DOHH2 (cell line): ENCODE results near the gene SRD5A1.

Experiments used
- H3F3A ChIP-seq: fragments of 200-600 bp; sonication (generic), shearing (Covaris generic); 2 replicates; pipeline ENCODE4 v1.6.0; 2016; ENCODE audit warnings: antibody characterized with exemption, mild to moderate bottlenecking; ENCODE audit not compliant: control insufficient read depth, insufficient read depth
- H3K27ac ChIP-seq: fragments of 200-600 bp; sonication (generic); 2 replicates; pipeline ENCODE4 v1.5.1; 2014; ENCODE audit warnings: low read depth, mild to moderate bottlenecking, low read length, moderate library complexity
- H3K27me3 ChIP-seq: fragments of 200-600 bp; sonication (generic); 2 replicates; pipeline ENCODE4 v1.6.1; 2014; ENCODE audit warnings: mild to moderate bottlenecking, low read length, mixed read lengths; ENCODE audit not compliant: control insufficient read depth
- H3K36me3 ChIP-seq: fragments of 200-600 bp; sonication (generic); 2 replicates; pipeline ENCODE4 v1.6.1; 2014; ENCODE audit warnings: mild to moderate bottlenecking, low read length, moderate library complexity, mixed read lengths; ENCODE audit not compliant: control insufficient read depth
- H3K4me1 ChIP-seq: fragments of 200-600 bp; sonication (generic); 2 replicates; pipeline ENCODE4 v1.6.1; 2014; ENCODE audit warnings: mild to moderate bottlenecking, low read length, mixed read lengths; ENCODE audit not compliant: control insufficient read depth
- H3K4me2 ChIP-seq: fragments of 200-600 bp; sonication (generic); 2 replicates; pipeline ENCODE4 v1.6.0; 2014; ENCODE audit warnings: mild to moderate bottlenecking, low read length, moderate library complexity
- H3K4me3 ChIP-seq: fragments of 200-600 bp; sonication (generic); 2 replicates; pipeline ENCODE4 v1.5.1; 2014; ENCODE audit warnings: mild to moderate bottlenecking, low read length, mixed read lengths
- H3K79me2 ChIP-seq: fragments of 200-600 bp; sonication (generic); 2 replicates; pipeline ENCODE4 v1.6.1; 2014; ENCODE audit warnings: mild to moderate bottlenecking, low read length, mixed read lengths; ENCODE audit not compliant: control insufficient read depth
- H3K9me2 ChIP-seq: fragments of 200-600 bp; sonication (generic); replicated peaks from 2 replicates; pipeline ENCODE4 v1.6.1; 2014; ENCODE audit warnings: mild to moderate bottlenecking, low read length, mixed read lengths; ENCODE audit not compliant: control insufficient read depth
- H3K9me3 ChIP-seq: fragments of 200-600 bp; sonication (generic); 2 replicates; pipeline ENCODE4 v1.6.1; 2014; ENCODE audit warnings: antibody characterized with exemption, low read length, mixed read lengths; ENCODE audit not compliant: control insufficient read depth, insufficient read depth
- H4K20me1 ChIP-seq: fragments of 200-600 bp; sonication (generic); 2 replicates; pipeline ENCODE4 v1.6.0; 2014; ENCODE audit warnings: low read depth, mild to moderate bottlenecking, antibody characterized with exemption, low read length, moderate library complexity; ENCODE audit not compliant: control insufficient read depth, insufficient read depth
- EZH2phosphoT487 ChIP-seq: fragments of 200-600 bp; sonication (generic); IDR thresholded peaks from 2 replicates; pipeline ENCODE4 v1.6.1; 2017; ENCODE audit warnings: borderline replicate concordance, mild to moderate bottlenecking, antibody characterized with exemption, low read length, moderate library complexity, mixed read lengths
- TF ChIP-seq, protein P1 (sequence below): fragments of 200-600 bp; sonication (generic); IDR thresholded peaks from one replicate; pipeline ENCODE4 v1.5.1; 2014; ENCODE audit warnings: antibody characterized with exemption, mild to moderate bottlenecking, low read depth, low read length; ENCODE audit not compliant: poor library complexity, severe bottlenecking

SRD5A1 gene

DNA sequence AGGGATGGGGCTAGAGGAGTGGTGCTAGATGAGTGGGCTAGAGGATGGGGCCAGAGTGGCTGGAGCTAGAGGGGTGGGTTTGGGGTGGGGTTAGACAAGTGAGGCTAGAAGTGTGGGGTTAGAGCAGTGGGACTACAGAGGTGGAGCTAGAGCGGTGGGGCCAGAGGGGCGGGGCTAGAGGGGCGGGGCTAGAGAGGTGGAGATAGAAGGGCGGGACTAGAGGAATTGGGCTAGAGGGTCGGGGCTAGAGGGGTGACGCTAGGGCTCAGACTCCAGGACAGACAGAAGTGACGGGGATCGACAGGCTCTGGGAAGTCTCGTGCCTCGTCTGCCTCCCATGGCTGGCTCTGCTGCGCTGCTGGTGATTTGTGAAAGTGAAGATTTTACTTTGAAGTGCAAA is 49.0 kb downstream of the SRD5A1 start:
- H3K36me3 ChIP-seq = no peaks in the 10 kb centered on the region
- H3K27me3 ChIP-seq = peaks cover 34% of the 10 kb centered on the region
- H3K9me2 ChIP-seq = no peaks in the 10 kb centered on the region
- no peaks in the 10 kb centered on the region for H3F3A ChIP-seq
- no peaks in the 10 kb centered on the region for H3K9me3 ChIP-seq
- no peak overlapping the region for H3K27ac ChIP-seq
- H4K20me1 ChIP-seq = no peaks in the 10 kb centered on the region
- no peak overlapping the region for H3K4me3 ChIP-seq
- no peak overlapping the region for H3K4me2 ChIP-seq
- no peaks in the 10 kb centered on the region for H3K79me2 ChIP-seq
- no peak for TF ChIP-seq EZH2phosphoT487
- TF ChIP-seq, protein P1, sequence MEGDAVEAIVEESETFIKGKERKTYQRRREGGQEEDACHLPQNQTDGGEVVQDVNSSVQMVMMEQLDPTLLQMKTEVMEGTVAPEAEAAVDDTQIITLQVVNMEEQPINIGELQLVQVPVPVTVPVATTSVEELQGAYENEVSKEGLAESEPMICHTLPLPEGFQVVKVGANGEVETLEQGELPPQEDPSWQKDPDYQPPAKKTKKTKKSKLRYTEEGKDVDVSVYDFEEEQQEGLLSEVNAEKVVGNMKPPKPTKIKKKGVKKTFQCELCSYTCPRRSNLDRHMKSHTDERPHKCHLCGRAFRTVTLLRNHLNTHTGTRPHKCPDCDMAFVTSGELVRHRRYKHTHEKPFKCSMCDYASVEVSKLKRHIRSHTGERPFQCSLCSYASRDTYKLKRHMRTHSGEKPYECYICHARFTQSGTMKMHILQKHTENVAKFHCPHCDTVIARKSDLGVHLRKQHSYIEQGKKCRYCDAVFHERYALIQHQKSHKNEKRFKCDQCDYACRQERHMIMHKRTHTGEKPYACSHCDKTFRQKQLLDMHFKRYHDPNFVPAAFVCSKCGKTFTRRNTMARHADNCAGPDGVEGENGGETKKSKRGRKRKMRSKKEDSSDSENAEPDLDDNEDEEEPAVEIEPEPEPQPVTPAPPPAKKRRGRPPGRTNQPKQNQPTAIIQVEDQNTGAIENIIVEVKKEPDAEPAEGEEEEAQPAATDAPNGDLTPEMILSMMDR = no peak
- H3K4me1 ChIP-seq = no peaks in the 10 kb centered on the region

DNA sequence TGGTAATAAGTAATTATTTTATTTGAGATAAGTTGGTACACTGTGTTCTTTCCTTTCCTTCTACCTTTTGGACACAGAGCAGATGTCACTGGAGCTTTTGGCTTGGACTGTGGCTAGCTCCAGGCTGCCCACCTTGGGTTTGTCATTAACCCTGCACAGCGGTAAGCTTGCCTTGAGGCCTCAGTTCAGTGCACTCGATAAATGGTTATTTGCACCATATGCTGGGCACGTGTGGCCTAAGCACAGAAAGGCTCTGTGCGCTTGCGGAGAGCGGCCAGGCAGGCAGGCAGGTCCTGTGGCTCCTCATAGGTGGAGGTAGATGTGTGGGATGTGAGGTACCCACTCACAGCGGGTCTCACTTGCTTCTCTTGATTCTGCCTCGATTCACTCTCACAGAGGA is 50.0 kb downstream of the SRD5A1 start:
- Histone ChIP-seq H3K4me3 (no peak overlapping the region), H3K79me2 (no peaks in the 10 kb centered on the region), H3K9me2 (no peaks in the 10 kb centered on the region), H3F3A (no peaks in the 10 kb centered on the region), H3K9me3 (no peaks in the 10 kb centered on the region), H3K27ac (no peak overlapping the region), H4K20me1 (no peaks in the 10 kb centered on the region), H3K36me3 (no peaks in the 10 kb centered on the region), H3K4me1 (no peaks in the 10 kb centered on the region), H3K27me3 (peaks cover 34% of the 10 kb centered on the region), H3K4me2 (no peak overlapping the region)
- TF ChIP-seq EZH2phosphoT487 = no peak
- TF ChIP-seq, protein P1 = no peak

DNA sequence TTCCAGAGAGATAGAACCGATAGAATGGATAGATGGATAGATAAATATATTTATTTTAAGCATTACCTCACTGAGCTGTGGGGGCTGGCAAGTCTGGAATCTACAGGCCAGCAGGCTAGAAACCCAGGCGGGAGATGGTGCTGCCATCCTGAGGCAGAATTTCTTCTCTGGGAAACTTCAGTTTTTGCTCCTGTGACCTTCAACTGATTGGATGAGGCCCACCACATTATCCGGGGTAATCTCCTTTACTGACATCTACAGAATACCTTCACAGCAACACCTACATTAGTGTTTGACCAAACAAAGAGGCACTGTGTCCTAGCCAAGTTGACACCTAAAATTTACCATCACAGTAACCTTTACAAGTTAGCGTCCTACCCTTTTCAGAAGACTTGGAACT is 50.8 kb downstream of the SRD5A1 start:
- no peak overlapping the region for H3K4me2 ChIP-seq
- no peaks in the 10 kb centered on the region for H3K79me2 ChIP-seq
- no peak overlapping the region for H3K4me3 ChIP-seq
- no peaks in the 10 kb centered on the region for H3K9me3 ChIP-seq
- no peak overlapping the region for H3K27ac ChIP-seq
- no peaks in the 10 kb centered on the region for H4K20me1 ChIP-seq
- H3K4me1 ChIP-seq = no peaks in the 10 kb centered on the region
- no peaks in the 10 kb centered on the region for H3K9me2 ChIP-seq
- H3F3A ChIP-seq = no peaks in the 10 kb centered on the region
- no peaks in the 10 kb centered on the region for H3K36me3 ChIP-seq
- TF ChIP-seq, protein P1 = no peak
- no peak for TF ChIP-seq EZH2phosphoT487
- H3K27me3 ChIP-seq = peaks cover 34% of the 10 kb centered on the region

DNA sequence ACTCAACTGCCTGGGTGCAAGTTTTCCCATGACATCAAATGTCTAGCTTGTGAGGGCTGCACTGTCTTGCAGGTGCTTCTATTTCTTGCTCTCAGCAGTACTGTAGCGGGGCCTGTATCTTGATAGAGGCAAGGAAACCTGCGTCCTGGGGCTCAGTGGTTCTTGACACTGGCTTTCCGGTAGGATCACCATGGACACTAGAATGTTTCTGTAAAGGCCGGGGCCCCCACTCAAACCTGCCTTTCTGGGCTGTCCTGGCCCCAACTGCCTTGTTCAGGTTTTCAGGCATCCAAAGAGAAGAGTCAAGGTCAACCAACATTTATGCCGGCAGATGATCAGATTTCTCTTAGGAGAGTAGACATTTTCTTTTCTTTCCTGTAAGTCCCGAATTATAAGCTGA is 53.3 kb downstream of the SRD5A1 start:
- H3K4me1 ChIP-seq = no peaks in the 10 kb centered on the region
- TF ChIP-seq, protein P1 = no peak
- TF ChIP-seq EZH2phosphoT487 = no peak
- no peaks in the 10 kb centered on the region for H3K9me2 ChIP-seq
- H3K36me3 ChIP-seq = no peaks in the 10 kb centered on the region
- H3K4me3 ChIP-seq = no peak overlapping the region
- no peaks in the 10 kb centered on the region for H4K20me1 ChIP-seq
- no peak overlapping the region for H3K4me2 ChIP-seq
- H3K79me2 ChIP-seq = no peaks in the 10 kb centered on the region
- peaks cover 33% of the 10 kb centered on the region for H3K27me3 ChIP-seq
- H3F3A ChIP-seq = no peaks in the 10 kb centered on the region
- no peaks in the 10 kb centered on the region for H3K9me3 ChIP-seq
- H3K27ac ChIP-seq = no peak overlapping the region
